ENCODE data around the gene KIF3B. TPM values are rescaled to one million over a fixed set of nuclear protein-coding genes. Genes with fewer than 3 reads are reported as not detected.

Gene KIF3B
- total RNA-seq, 5 donors from 2014 or later (not counting 1 experiment from before 2014, with no cell fraction given) = 11.3 to 14.6 (median 13.6) TPM

DNA sequence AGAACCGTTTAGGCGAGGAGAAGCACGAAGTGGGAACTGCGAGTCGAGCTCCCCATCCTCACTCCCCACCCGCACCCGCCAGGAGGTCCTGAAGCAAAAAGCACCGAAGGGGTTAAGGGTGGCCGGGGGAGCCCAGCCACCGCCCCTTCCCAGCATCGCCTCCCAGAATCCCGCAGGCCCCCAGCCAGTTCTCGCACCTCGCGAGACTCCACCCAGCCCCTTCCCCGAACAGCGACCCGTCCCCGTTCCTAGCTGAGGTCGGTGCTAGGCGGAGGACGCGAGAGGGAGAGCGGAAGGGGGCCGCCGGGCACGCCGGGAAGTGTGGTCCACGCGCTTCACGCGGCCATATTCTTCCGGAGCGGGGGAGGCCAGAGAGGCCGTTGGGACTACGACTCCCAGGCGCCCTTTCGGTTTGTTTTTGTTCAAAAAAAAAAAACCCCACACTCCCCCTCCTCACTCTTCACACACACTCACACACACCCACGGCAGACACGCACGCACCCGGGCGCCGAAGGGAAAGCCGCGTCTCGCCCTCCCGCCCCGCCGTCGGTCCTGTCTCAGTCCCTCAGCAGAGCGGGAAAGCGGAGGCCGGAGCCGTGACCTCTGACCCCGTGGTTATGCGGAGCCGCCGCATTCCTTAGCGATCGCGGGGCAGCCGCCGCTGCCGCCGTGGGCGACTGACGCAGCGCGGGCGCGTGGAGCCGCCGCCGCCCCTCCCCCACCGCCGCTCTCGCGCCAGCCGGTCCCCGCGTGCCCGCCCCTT lies 80.6 kb downstream of the KIF3B start, which contains the start of gene ASXL1:
TSS of gene ASXL1 (plus strand) at position 463 of the 763 bp plus-strand sequence. CDS start 445 bp downstream, outside the sequence.
- Mint-ChIP-seq H3K4me1 (peaks cover 44 to 51% (median 48%) of the 10 kb centered on the region in 3 donors), H3K27me3 (no peaks in the 10 kb centered on the region), H3K4me3 (peak within 1 kb of the TSS; percentile 89 to 96 (median 95)), H3K27ac (peak within 1 kb of the TSS; percentile 99), H3K36me3 (peaks cover 3% of the 10 kb centered on the region), H3K9me3 (no peaks in the 10 kb centered on the region)
- POLR2A ChIA-PET = interaction anchor here (0.7 kb wide), 2 partner anchors 28 to 149 kb away, joined by 3 to 7 read pairs; no protein-coding TSS in a partner anchor
- under 1% methylated on average over 51 of the region's 83 CpGs for WGBS (ENCODE audit: insufficient coverage)
- peak; percentile 90 to 93 (median 91) for ATAC-seq (replicated peaks in 1 of 4)
- Histone ChIP-seq H3K4me3 (ENCODE audit: control insufficient read depth in 1 of 2, extremely low read depth in 1 of 2, low read length in 1 of 2) (peak within 1 kb of the TSS; percentile 79 to 94), H3K36me3 (ENCODE audit: control insufficient read depth in 2 of 2, extremely low read depth in 1 of 2, insufficient read depth in 1 of 2, low read length in 1 of 2) (peaks cover 0 to 3% of the 10 kb centered on the region in 2 donors), H3K4me1 (ENCODE audit: control insufficient read depth in 1 of 2, extremely low read depth in 1 of 2, insufficient read depth in 2 of 2, low read length in 2 of 2) (peaks cover 18 to 37% of the 10 kb centered on the region in 2 experiments), H3K9me3 (no peaks in the 10 kb centered on the region), H3K27me3 (replicated peaks in 1 of 2; ENCODE audit: control insufficient read depth in 2 of 2, extremely low read depth in 1 of 2, insufficient read depth in 2 of 2, low read length in 1 of 2) (no peaks in the 10 kb centered on the region), H3K27ac (ENCODE audit: low read length) (peak within 1 kb of the TSS; percentile 95)
- DNase-seq = peak; percentile 82 to 96 (median 92)
- CTCF ChIA-PET = interaction anchor here in 1 of 2 donors (1.2 kb wide), 1 partner anchor 42 kb away, joined by 3 read pairs; no protein-coding TSS in a partner anchor

DNA sequence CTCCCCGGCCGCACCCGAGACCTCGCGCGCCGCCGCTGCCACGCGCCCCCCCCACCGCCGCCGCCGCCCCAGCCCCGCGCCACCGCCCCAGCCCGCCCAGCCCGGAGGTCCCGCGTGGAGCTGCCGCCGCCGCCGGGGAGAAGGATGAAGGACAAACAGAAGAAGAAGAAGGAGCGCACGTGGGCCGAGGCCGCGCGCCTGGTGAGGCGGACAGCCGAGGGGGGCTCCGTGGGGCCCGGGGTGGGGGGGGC lies 81.1 kb downstream of the KIF3B start:
- peak in 1 of 35 experiments; percentile 44 for DNase-seq
- Histone ChIP-seq H3K36me3 (ENCODE audit: control insufficient read depth in 2 of 2, extremely low read depth in 1 of 2, insufficient read depth in 1 of 2, low read length in 1 of 2) (peaks cover 0 to 3% of the 10 kb centered on the region in 2 donors), H3K4me1 (ENCODE audit: control insufficient read depth in 1 of 2, extremely low read depth in 1 of 2, insufficient read depth in 2 of 2, low read length in 2 of 2) (peaks cover 22 to 41% of the 10 kb centered on the region in 2 experiments), H3K27ac (ENCODE audit: low read length) (peak overlapping the region; percentile 75), H3K4me3 (ENCODE audit: control insufficient read depth in 1 of 2, extremely low read depth in 1 of 2, low read length in 1 of 2) (peak overlapping the region in 1 of 2 donors; percentile 79), H3K27me3 (replicated peaks in 1 of 2; ENCODE audit: control insufficient read depth in 2 of 2, extremely low read depth in 1 of 2, insufficient read depth in 2 of 2, low read length in 1 of 2) (no peaks in the 10 kb centered on the region), H3K9me3 (no peaks in the 10 kb centered on the region)
- Mint-ChIP-seq H3K36me3 (peaks cover 3% of the 10 kb centered on the region), H3K4me3 (peak overlapping the region in 1 of 3 donors; percentile 89), H3K4me1 (peaks cover 49 to 56% (median 53%) of the 10 kb centered on the region in 3 donors), H3K27ac (no peak overlapping the region), H3K27me3 (no peaks in the 10 kb centered on the region), H3K9me3 (no peaks in the 10 kb centered on the region)
- ATAC-seq (replicated peaks in 1 of 4) = no peak
- ChIA-PET POLR2A (interaction anchor here in 1 of 2 donors (1.1 kb wide), 1 partner anchor 26 kb away, joined by 6 read pairs; no protein-coding TSS in a partner anchor), CTCF (interaction anchor here in 1 of 2 donors (1.3 kb wide), 1 partner anchor 73 kb away, joined by 4 read pairs; no protein-coding TSS in a partner anchor)
- WGBS (ENCODE audit: insufficient coverage) = 0% methylated on average over 14 of the region's 35 CpGs

GRCh38 chr20:32358883-32359632 lies 81.6 kb downstream of the KIF3B start:
- Mint-ChIP-seq H3K9me3 (no peaks in the 10 kb centered on the region), H3K4me3 (peak overlapping the region; percentile 88 to 92 (median 89)), H3K27ac (peak overlapping the region; percentile 88 to 91), H3K36me3 (peaks cover 3% of the 10 kb centered on the region), H3K27me3 (no peaks in the 10 kb centered on the region), H3K4me1 (peaks cover 53 to 60% (median 58%) of the 10 kb centered on the region in 3 donors)
- ChIA-PET POLR2A (interaction anchor here (0.5 to 1.1 kb wide), 11 partner anchors 10 to 285 kb away, joined by 3 to 8 read pairs (median 4); no protein-coding TSS in a partner anchor), CTCF (interaction anchor here (0.6 to 1.3 kb wide), 5 partner anchors 22 to 179 kb away, joined by 3 to 5 read pairs (median 3); no protein-coding TSS in a partner anchor)
- Histone ChIP-seq H3K27ac (ENCODE audit: low read length) (peak overlapping the region; percentile 75), H3K27me3 (replicated peaks in 1 of 2; ENCODE audit: control insufficient read depth in 2 of 2, extremely low read depth in 1 of 2, insufficient read depth in 2 of 2, low read length in 1 of 2) (no peaks in the 10 kb centered on the region), H3K4me3 (ENCODE audit: control insufficient read depth in 1 of 2, extremely low read depth in 1 of 2, low read length in 1 of 2) (peak overlapping the region; percentile 79), H3K36me3 (ENCODE audit: control insufficient read depth in 2 of 2, extremely low read depth in 1 of 2, insufficient read depth in 1 of 2, low read length in 1 of 2) (peaks cover 0 to 3% of the 10 kb centered on the region in 2 donors), H3K9me3 (no peaks in the 10 kb centered on the region), H3K4me1 (ENCODE audit: control insufficient read depth in 1 of 2, extremely low read depth in 1 of 2, insufficient read depth in 2 of 2, low read length in 2 of 2) (peaks cover 27 to 46% of the 10 kb centered on the region in 2 experiments)
- ATAC-seq (replicated peaks in 1 of 4) (peak; percentile 39 to 59 (median 54)), DNase-seq (peak; percentile 6 to 81 (median 54))
- WGBS (ENCODE audit: insufficient coverage) = under 1% methylated on average over 34 of the region's 46 CpGs

- DNase-seq (peak in 14 of 35 experiments; percentile 1 to 50 (median 8)), ATAC-seq (replicated peaks in 1 of 4) (no peak)
- Histone ChIP-seq H3K9me3 (no peaks in the 10 kb centered on the region), H3K4me1 (ENCODE audit: control insufficient read depth in 1 of 2, extremely low read depth in 1 of 2, insufficient read depth in 2 of 2, low read length in 2 of 2) (peaks cover 33 to 53% of the 10 kb centered on the region in 2 experiments), H3K27me3 (replicated peaks in 1 of 2; ENCODE audit: control insufficient read depth in 2 of 2, extremely low read depth in 1 of 2, insufficient read depth in 2 of 2, low read length in 1 of 2) (no peaks in the 10 kb centered on the region), H3K36me3 (ENCODE audit: control insufficient read depth in 2 of 2, extremely low read depth in 1 of 2, insufficient read depth in 1 of 2, low read length in 1 of 2) (peaks cover 0 to 3% of the 10 kb centered on the region in 2 donors), H3K27ac (ENCODE audit: low read length) (peak overlapping the region; percentile 75), H3K4me3 (ENCODE audit: control insufficient read depth in 1 of 2, extremely low read depth in 1 of 2, low read length in 1 of 2) (peak overlapping the region; percentile 79)
- Mint-ChIP-seq H3K4me3 (peak overlapping the region; percentile 88 to 92 (median 89)), H3K4me1 (peaks cover 57 to 65% (median 65%) of the 10 kb centered on the region in 3 donors), H3K27me3 (no peaks in the 10 kb centered on the region), H3K36me3 (peaks cover 3% of the 10 kb centered on the region), H3K27ac (peak overlapping the region; percentile 88 to 91), H3K9me3 (no peaks in the 10 kb centered on the region)
- WGBS (ENCODE audit: insufficient coverage) = 5% methylated on average over 6 of the region's 11 CpGs
- CTCF ChIA-PET = interaction anchor here (0.6 to 1.3 kb wide), 5 partner anchors 23 to 179 kb away, joined by 3 to 5 read pairs (median 3); no protein-coding TSS in a partner anchor
- POLR2A ChIA-PET = interaction anchor here (0.5 to 1.1 kb wide), 13 partner anchors 10 to 284 kb away, joined by 3 to 8 read pairs (median 4); no protein-coding TSS in a partner anchor
Observed at GRCh38 chr20:32359633-32360332, 82.3 kb downstream of the KIF3B start.

GRCh38 chr20:32360333-32360634 lies 82.8 kb downstream of the KIF3B start:
- no peak for DNase-seq
- Histone ChIP-seq H3K27me3 (replicated peaks in 1 of 2; ENCODE audit: control insufficient read depth in 2 of 2, extremely low read depth in 1 of 2, insufficient read depth in 2 of 2, low read length in 1 of 2) (no peaks in the 10 kb centered on the region), H3K4me1 (ENCODE audit: control insufficient read depth in 1 of 2, extremely low read depth in 1 of 2, insufficient read depth in 2 of 2, low read length in 2 of 2) (peaks cover 36 to 54% of the 10 kb centered on the region in 2 experiments), H3K36me3 (ENCODE audit: control insufficient read depth in 2 of 2, extremely low read depth in 1 of 2, insufficient read depth in 1 of 2, low read length in 1 of 2) (peaks cover 0 to 3% of the 10 kb centered on the region in 2 donors), H3K4me3 (ENCODE audit: control insufficient read depth in 1 of 2, extremely low read depth in 1 of 2, low read length in 1 of 2) (peak overlapping the region; percentile 58 to 79), H3K9me3 (no peaks in the 10 kb centered on the region), H3K27ac (ENCODE audit: low read length) (peak overlapping the region; percentile 75)
- ChIA-PET POLR2A (interaction anchor here (0.5 to 1.0 kb wide), 3 partner anchors 26 to 175 kb away, joined by 3 to 6 read pairs (median 3); no protein-coding TSS in a partner anchor), CTCF (no interaction called here)
- Mint-ChIP-seq H3K27me3 (no peaks in the 10 kb centered on the region), H3K4me3 (peak overlapping the region; percentile 88 to 92 (median 89)), H3K36me3 (peaks cover 3% of the 10 kb centered on the region), H3K27ac (peak overlapping the region; percentile 88 to 91), H3K9me3 (no peaks in the 10 kb centered on the region), H3K4me1 (peaks cover 62 to 70% (median 70%) of the 10 kb centered on the region in 3 donors)
- no peak for ATAC-seq (replicated peaks in 1 of 4)
- 6% methylated on average over 5 of the region's 5 CpGs for WGBS (ENCODE audit: insufficient coverage)

Data from T-cell (primary cell).